ENCODE results near the gene LY6G6C. TPM values are rescaled to one million over a fixed set of nuclear protein-coding genes. Genes with fewer than 3 reads are reported as not detected.
A peak's percentile ranks its signal among the peaks of the same experiment; 100 is the strongest.

The LY6G6C gene
- total RNA-seq (2016; rRNA removed; fragmentation: Illumina TruSeq; extraction: Trizol) (not detected in 2 replicates), polyA plus RNA-seq (2011; rRNA removed) (0.15 and 0.21 TPM in 2 replicates), polyA minus RNA-seq (2011; rRNA and poly(A)+ RNA removed; ENCODE audit: low replicate concordance) (0.28 TPM in 1 of 2 replicates, not detected in the other), Bru-seq, nascent RNA (percentile 14 among the genes with signal in this experiment), BruChase-seq, experiment 1, labeled RNA remaining after a 6-hour chase (percentile 43 among the genes with signal in this experiment), BruChase-seq, experiment 2, labeled RNA remaining after a 2-hour chase (percentile 24 among the genes with signal in this experiment)
- total RNA-seq (2016; cell fraction: cytosol; rRNA removed; fragmentation: Illumina TruSeq; extraction: Trizol; ENCODE audit: low read depth): not detected in 2 replicates
- not detected in 2 replicates for total RNA-seq (2016; cell fraction: insoluble cytoplasmic fraction; rRNA removed; fragmentation: Illumina TruSeq; extraction: Trizol)
- not detected in 2 replicates for total RNA-seq (2016; cell fraction: membrane; rRNA removed; fragmentation: Illumina TruSeq; extraction: Trizol)
- total RNA-seq (2016; cell fraction: nucleus; rRNA removed; fragmentation: Illumina TruSeq; extraction: Trizol): not detected in 2 replicates
- 0.13 TPM in 1 of 2 replicates, not detected in the other for polyA plus RNA-seq (2011; cell fraction: cytosol; rRNA removed)
- 0.42 and 0.76 TPM in 2 replicates for polyA plus RNA-seq (2011; cell fraction: nucleus; rRNA removed)
- polyA plus RNA-seq (2012): 0.31 TPM in 1 of 2 replicates, not detected in the other
- polyA plus RNA-seq (2016; cell fraction: cytosol; fragmentation: Illumina TruSeq; extraction: Trizol; ENCODE audit: low read depth): not detected in 2 replicates
- not detected in 2 replicates for polyA plus RNA-seq (2016; cell fraction: insoluble cytoplasmic fraction; fragmentation: Illumina TruSeq; extraction: Trizol; ENCODE audit: low read depth)
- not detected in 2 replicates for polyA plus RNA-seq (2016; cell fraction: membrane; fragmentation: Illumina TruSeq; extraction: Trizol; ENCODE audit: low read depth)
- 0.72 TPM in 1 of 2 replicates, not detected in the other for polyA plus RNA-seq (2016; cell fraction: nucleus; fragmentation: Illumina TruSeq; extraction: Trizol; ENCODE audit: insufficient read depth, low read depth)
- polyA minus RNA-seq (2011; cell fraction: cytosol; rRNA and poly(A)+ RNA removed): not detected in 2 replicates
- not detected in 2 replicates for polyA minus RNA-seq (2011; cell fraction: nucleus; rRNA and poly(A)+ RNA removed)
- long read RNA-seq, experiment 1: 0 reads
- long read RNA-seq, experiment 2: 0 reads

GRCh38 chr6:31721351-31722020 lies at the start of gene LY6G6C:
Gene LY6G6C, minus strand, starts transcription at chr6:31721746. Its CDS starts 67 bp downstream, at chr6:31721679.
- Histone ChIP-seq H3K36me3 (replicated peaks in 1 of 2; ENCODE audit: control insufficient read depth in 1 of 2, insufficient read depth in 2 of 2, low read length in 2 of 2) (no peaks in the 10 kb centered on the region), H4K20me1 (ENCODE audit: insufficient read depth, low read length) (no peaks in the 10 kb centered on the region), H2AFZ (ENCODE audit: low read length) (no peak within 1 kb of the TSS), H3K27me3 (ENCODE audit: control insufficient read depth in 1 of 2, insufficient read depth in 2 of 2, low read length in 2 of 2) (peaks cover 3 to 35% of the 10 kb centered on the region in 2 experiments; a peak in 4 of 5 replicates), H3K79me2 (ENCODE audit: insufficient read depth, low read length) (no peaks in the 10 kb centered on the region), H3K9ac (ENCODE audit: insufficient read depth, low read depth, low read length) (no peak within 1 kb of the TSS), H3K27ac (ENCODE audit: extremely low read length, insufficient read depth, low read length) (no peak within 1 kb of the TSS), H3K4me3 (replicated peaks in 1 of 3; ENCODE audit: insufficient read depth in 1 of 3, low read depth in 2 of 3, low read length in 3 of 3) (no peak within 1 kb of the TSS), H3K4me1 (ENCODE audit: insufficient read depth, low read length) (peaks cover 9% of the 10 kb centered on the region), H3K9me3 (ENCODE audit: low read length) (no peaks in the 10 kb centered on the region), H3K4me2 (ENCODE audit: low read depth, low read length) (no peak within 1 kb of the TSS)
- no peak for TF ChIP-seq ZNF280B (CRISPR knock-in tag; IDR thresholded peaks at IDR 0.05; ENCODE audit: borderline replicate concordance)
- TF ChIP-seq ARID4A (CRISPR knock-in tag; IDR thresholded peaks at IDR 0.05; ENCODE audit: borderline replicate concordance): 0 out of 2 replicates have a peak, but pooled peaks have one; percentile 20
- no peak for TF ChIP-seq ZNF564 (CRISPR knock-in tag; IDR thresholded peaks at IDR 0.05)
- no peak for TF ChIP-seq THAP9 (CRISPR knock-in tag; IDR thresholded peaks at IDR 0.05; ENCODE audit: borderline replicate concordance)
- WGBS (ENCODE audit: low lambda C conversion rate): 17% methylated on average over 4 of the region's 4 CpGs
- no peak for ATAC-seq
- in situ Hi-C loops (cut with HindIII; ENCODE audit: extremely low pct_ligation_motif_present, low pct_unique_long_range_greater_than_20kb) (no loop called here), intact Hi-C loops (cut with micrococcal nuclease; ENCODE audit: unreplicated experiment) (no loop called here)
- no peak for DNase-seq (ENCODE audit: low spot score)
- ChIA-PET CTCF (ENCODE audit: low intra/inter-chr PET ratio, low total read pairs) (no interaction called here), POLR2A (interaction anchor here (3.4 kb wide), 1 partner anchor 106 kb away, joined by 12 read pairs; the partner anchor contains the start of gene HSPA1B)
- no TSS peak for BruUV-seq (replicated peaks)
- no peak for FAIRE-seq

Data from HepG2 (cell line).